Hepatocyte (in vitro differentiated cells): ENCODE measurements around the gene AIM2.

ENCODE experiments used
- EZH2phosphoT487 ChIP-seq: fragments of 200-600 bp; sonication (generic); IDR thresholded peaks from one replicate; pipeline ENCODE4 v1.6.1; 2018; ENCODE audit warnings: antibody characterized with exemption, mild to moderate bottlenecking, low read depth, moderate library complexity; ENCODE audit not compliant: unreplicated experiment, severe bottlenecking
- TF ChIP-seq, protein P1 (sequence below): fragments of 200-600 bp; sonication (generic); IDR thresholded peaks from 2 replicates; pipeline ENCODE4 v1.5.1; 2016; ENCODE audit warnings: antibody characterized with exemption, mild to moderate bottlenecking; ENCODE audit not compliant: poor library complexity

- TF ChIP-seq, protein P1, sequence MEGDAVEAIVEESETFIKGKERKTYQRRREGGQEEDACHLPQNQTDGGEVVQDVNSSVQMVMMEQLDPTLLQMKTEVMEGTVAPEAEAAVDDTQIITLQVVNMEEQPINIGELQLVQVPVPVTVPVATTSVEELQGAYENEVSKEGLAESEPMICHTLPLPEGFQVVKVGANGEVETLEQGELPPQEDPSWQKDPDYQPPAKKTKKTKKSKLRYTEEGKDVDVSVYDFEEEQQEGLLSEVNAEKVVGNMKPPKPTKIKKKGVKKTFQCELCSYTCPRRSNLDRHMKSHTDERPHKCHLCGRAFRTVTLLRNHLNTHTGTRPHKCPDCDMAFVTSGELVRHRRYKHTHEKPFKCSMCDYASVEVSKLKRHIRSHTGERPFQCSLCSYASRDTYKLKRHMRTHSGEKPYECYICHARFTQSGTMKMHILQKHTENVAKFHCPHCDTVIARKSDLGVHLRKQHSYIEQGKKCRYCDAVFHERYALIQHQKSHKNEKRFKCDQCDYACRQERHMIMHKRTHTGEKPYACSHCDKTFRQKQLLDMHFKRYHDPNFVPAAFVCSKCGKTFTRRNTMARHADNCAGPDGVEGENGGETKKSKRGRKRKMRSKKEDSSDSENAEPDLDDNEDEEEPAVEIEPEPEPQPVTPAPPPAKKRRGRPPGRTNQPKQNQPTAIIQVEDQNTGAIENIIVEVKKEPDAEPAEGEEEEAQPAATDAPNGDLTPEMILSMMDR, result no peak
- no peak for TF ChIP-seq EZH2phosphoT487
These were observed 62.5 kb downstream of the AIM2 start for GRCh38 chr1:159014003-159014571.
